ENCODE measurements around the gene NUDT19.
"Not testable (repeated sequence)": the region's sequence is repeated elsewhere in the genome, so short reads cannot be mapped to it uniquely, and the experiment has no call there.

Gene NUDT19

GRCh38 chr19:32674931-32675719, 16.5 kb upstream of the NUDT19 start, which contains the start of gene ANKRD27:
Gene ANKRD27 (minus strand): TSS chr19:32675180. CDS start chr19:32659015, 16,165 bp downstream.
- in situ Hi-C loops (cut with HindIII; ENCODE audit: low sequenced_read_pairs), result no loop called here

GRCh38 chr19:32675720-32676185, 15.9 kb upstream of the NUDT19 start, which contains the start of gene RGS9BP:
Gene RGS9BP (plus strand): TSS chr19:32675848. CDS start chr19:32676264, 416 bp downstream.
- in situ Hi-C loops (cut with HindIII; ENCODE audit: low sequenced_read_pairs), result no loop called here

DNA sequence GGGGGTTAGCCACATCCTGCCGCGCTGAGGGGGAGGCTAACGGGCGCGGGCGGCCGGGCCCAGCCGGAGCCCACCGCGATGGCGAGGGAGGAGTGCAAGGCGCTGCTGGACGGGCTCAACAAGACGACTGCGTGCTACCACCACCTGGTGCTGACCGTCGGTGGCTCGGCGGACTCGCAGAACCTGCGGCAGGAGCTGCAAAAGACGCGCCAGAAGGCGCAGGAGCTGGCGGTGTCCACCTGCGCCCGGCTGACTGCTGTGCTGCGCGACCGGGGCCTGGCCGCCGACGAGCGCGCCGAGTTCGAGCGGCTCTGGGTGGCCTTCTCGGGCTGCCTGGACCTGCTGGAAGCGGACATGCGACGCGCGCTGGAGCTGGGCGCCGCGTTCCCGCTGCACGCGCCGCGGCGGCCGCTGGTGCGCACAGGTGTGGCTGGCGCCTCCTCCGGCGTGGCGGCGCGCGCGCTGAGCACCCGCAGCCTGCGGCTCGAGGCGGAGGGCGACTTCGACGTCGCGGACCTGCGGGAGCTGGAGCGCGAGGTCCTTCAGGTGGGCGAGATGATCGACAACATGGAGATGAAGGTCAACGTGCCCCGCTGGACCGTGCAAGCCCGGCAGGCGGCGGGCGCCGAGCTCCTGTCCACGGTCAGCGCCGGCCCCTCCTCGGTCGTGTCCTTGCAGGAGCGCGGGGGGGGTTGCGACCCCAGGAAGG, 15.3 kb upstream of the NUDT19 start:
- in situ Hi-C loops (cut with HindIII; ENCODE audit: low sequenced_read_pairs), result no loop called here

- in situ Hi-C loops (cut with HindIII; ENCODE audit: low sequenced_read_pairs), result no loop called here
Measured at GRCh38 chr19:32676895-32677359, 14.7 kb upstream of the NUDT19 start.

- in situ Hi-C loops (cut with HindIII; ENCODE audit: low sequenced_read_pairs), result no loop called here
Measured at GRCh38 chr19:32677657-32678056, 14.0 kb upstream of the NUDT19 start.

DNA sequence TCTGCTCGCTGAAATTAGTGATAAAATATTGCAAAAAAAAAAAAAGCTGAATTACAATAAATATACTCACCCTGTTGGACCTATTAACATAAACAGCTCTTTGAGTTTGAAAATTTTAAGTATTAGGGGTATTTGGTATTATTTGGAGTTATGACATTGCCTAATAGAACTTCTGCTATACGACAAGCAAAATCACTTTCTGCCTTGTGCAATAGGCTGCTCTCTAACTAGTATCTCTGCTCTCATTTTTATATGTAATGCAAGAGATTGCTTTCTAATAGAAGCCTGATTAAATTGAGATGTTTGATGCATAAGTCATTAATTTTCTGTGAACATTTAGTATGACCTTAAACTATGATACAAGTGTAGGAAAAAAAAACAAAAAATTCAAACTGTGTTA, 10.6 kb upstream of the NUDT19 start:
- in situ Hi-C loops (cut with HindIII; ENCODE audit: low sequenced_read_pairs), result no loop called here

GRCh38 chr19:32682317-32682716, 9.3 kb upstream of the NUDT19 start:
- in situ Hi-C loops (cut with HindIII; ENCODE audit: low sequenced_read_pairs), result no loop called here

- in situ Hi-C loops (cut with HindIII; ENCODE audit: low sequenced_read_pairs), result no loop called here
Measured at GRCh38 chr19:32686847-32687475, 4.7 kb upstream of the NUDT19 start.

- in situ Hi-C loops (cut with HindIII; ENCODE audit: low sequenced_read_pairs), result no loop called here
Measured at GRCh38 chr19:32687681-32688080, 3.9 kb upstream of the NUDT19 start.

GRCh38 chr19:32688311-32688710, 3.3 kb upstream of the NUDT19 start:
- in situ Hi-C loops (cut with HindIII; ENCODE audit: low sequenced_read_pairs), result no loop called here

- in situ Hi-C loops (cut with HindIII; ENCODE audit: low sequenced_read_pairs), result no loop called here
Measured at GRCh38 chr19:32691952-32692726, 518 bp downstream of the NUDT19 start.

- in situ Hi-C loops (cut with HindIII; ENCODE audit: low sequenced_read_pairs), result no loop called here
Measured at GRCh38 chr19:32692727-32693061, 1.1 kb downstream of the NUDT19 start.

DNA sequence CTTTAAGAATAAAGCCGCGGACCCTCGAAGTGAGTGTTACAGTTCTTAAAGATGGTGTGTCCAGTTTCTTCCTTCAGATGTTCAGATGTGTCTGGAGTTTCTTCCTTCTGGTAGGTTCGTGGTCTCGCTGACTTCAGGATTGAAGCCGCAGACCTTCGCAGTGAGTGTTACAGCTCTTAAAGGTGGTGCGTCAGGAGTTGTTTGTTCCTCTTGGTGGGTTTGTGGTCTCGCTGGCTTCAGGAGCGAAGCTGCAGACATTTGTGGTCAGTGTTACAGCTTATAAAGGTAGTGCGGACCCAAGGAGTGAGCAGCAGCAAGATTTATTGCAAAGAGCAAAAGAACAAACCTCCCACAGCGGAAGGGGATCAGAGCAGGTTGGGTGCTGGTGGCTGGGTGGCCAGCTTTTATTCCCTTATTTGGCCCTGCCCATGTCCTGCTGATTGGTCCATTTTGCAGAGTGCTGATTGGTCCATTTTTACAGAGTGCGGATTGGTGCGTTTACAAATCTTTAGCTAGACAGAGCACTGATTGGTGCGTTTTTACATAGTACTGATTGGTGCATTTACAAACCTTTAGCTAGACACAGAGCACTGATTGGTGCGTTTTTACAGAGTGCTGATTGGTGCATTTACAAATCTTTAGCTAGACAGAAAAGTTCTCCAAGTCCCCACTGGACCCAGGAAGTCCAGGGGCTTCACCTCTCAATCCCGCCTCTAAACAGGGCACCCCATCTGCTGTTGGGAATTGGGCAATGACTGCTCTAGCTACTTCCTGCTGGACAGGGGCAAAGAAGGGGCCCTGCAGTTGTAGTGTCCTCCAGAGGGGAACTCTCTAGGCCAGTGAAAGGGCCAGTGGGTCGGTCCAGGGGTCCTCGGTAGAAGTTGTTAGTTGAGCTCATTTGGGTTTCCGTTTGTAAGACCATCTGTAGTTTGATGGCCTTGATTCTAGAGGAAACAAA, 1.8 kb downstream of the NUDT19 start:
- in situ Hi-C loops (cut with HindIII; ENCODE audit: low sequenced_read_pairs), result not testable (repeated sequence)

DNA sequence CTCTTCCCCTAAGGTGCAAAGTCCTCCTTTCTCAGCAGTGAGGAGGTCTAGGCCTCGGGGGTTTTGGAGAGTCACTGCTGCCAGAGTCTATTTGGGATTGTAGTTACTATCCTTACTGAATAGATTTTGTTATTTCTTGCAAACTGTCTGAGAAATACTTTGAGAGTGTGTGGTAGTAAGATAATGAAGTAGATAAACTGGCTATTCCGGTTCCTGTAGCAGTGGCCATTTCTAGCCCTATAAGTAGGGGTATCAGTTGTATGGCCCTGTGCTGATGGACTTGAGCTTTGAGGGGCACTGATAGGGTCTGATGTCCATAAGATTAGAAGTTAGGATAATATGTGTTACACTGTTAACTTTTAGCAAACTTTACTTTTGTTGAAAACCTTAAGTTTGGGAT, 2.7 kb downstream of the NUDT19 start:
- in situ Hi-C loops (cut with HindIII; ENCODE audit: low sequenced_read_pairs), result not testable (repeated sequence)

- in situ Hi-C loops (cut with HindIII; ENCODE audit: low sequenced_read_pairs), result not testable (repeated sequence)
Measured at GRCh38 chr19:32694851-32695250, 3.2 kb downstream of the NUDT19 start.

- in situ Hi-C loops (cut with HindIII; ENCODE audit: low sequenced_read_pairs), result not testable (repeated sequence)
Measured at GRCh38 chr19:32695506-32695905, 3.9 kb downstream of the NUDT19 start.

GRCh38 chr19:32696771-32697170, 5.2 kb downstream of the NUDT19 start:
- in situ Hi-C loops (cut with HindIII; ENCODE audit: low sequenced_read_pairs), result not testable (repeated sequence)

DNA sequence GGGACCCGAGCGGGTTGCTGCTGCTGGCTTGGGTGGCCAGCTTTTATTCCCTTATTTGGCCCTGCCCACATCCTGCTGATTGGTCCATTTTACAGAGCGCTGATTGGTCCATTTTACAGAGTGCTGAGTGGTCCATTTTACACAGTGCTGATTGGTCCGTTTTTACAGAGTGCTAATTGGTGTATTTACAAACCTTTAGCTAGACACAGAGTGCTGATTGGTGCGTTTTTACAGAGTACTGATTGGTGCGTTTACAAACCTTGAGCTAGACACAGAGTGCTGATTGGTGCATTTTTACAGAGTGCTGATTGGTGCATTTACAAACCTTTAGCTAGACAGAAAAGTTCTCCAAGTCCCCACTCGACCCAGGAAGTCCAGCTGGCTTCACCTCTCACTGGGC, 8.5 kb downstream of the NUDT19 start:
- in situ Hi-C loops (cut with HindIII; ENCODE audit: low sequenced_read_pairs), result not testable (repeated sequence)

- in situ Hi-C loops (cut with HindIII; ENCODE audit: low sequenced_read_pairs), result no loop called here
Measured at GRCh38 chr19:32702010-32702409, 10.4 kb downstream of the NUDT19 start.

- in situ Hi-C loops (cut with HindIII; ENCODE audit: low sequenced_read_pairs), result not testable (repeated sequence)
Measured at GRCh38 chr19:32704006-32704405, 12.4 kb downstream of the NUDT19 start.
